HCT116 (cell line): ENCODE measurements around the gene RASL10B. TPM values are rescaled to one million over a fixed set of nuclear protein-coding genes. Genes with fewer than 3 reads are reported as not detected.

Source experiments
- ATAC-seq: fragments of 200-7000 bp; cut with Tn5 transposase; 2 replicates; pipeline ENCODE4 v1.9.1; 2020; ENCODE audit warnings: mild to moderate bottlenecking, moderate library complexity
- BruUV-seq: library from RNA; stranded (reverse); fragments of 400-500 nt; replicated peaks from 2 replicates; lab custom pipeline; 2021; lab: Mats Ljungman, UMichigan
- CTCF ChIA-PET: fragments of 300-600 bp; sonication (Branson Sonifier 250); formaldehyde crosslinking; loops from one replicate; lab custom pipeline; 2021; ENCODE audit warnings: antibody characterized with exemption; lab: Charles Lee
- POLR2A ChIA-PET: fragments of 300-600, 350-600 bp; sonication (Branson Sonifier 250); formaldehyde crosslinking; loops from one replicate; lab custom pipeline; 2021; ENCODE audit warnings: antibody characterized with exemption; lab: Charles Lee
- RAD21 ChIA-PET, 2 experiments: fragments of 300-600 bp; sonication (Branson Sonifier 250); formaldehyde crosslinking; loops; one replicate each; lab custom pipeline; 2023; ENCODE audit warnings: low total read pairs in 2 of 2; ENCODE audit not compliant: uncharacterized antibody in 2 of 2, unreplicated experiment in 2 of 2, low non-redundant PET in 1 of 2; lab: Charles Lee
- DNase-seq: peaks from one replicate; pipeline ENCODE4 v3.0.0-alpha.2; 2010; ENCODE audit warnings: low read depth, low spot score
- H2AFZ ChIP-seq: fragments of 200-600 bp; shearing (Covaris generic), sonication (generic); 2 replicates; pipeline ENCODE4 v1.6.1; 2017; ENCODE audit warnings: low read depth, mixed run types, mixed read lengths, antibody characterized with exemption, low read length; ENCODE audit not compliant: poor library complexity, severe bottlenecking
- H3K27ac ChIP-seq: 2 replicates; pipeline ENCODE4 v1.5.1; 2012; ENCODE audit warnings: low read depth, low read length
- H3K27me3 ChIP-seq: fragments of 200-600 bp; sonication (generic); 2 replicates; pipeline ENCODE4 v1.6.1; 2016; ENCODE audit warnings: mixed run types, low read length, mixed read lengths; ENCODE audit not compliant: insufficient read depth
- H3K36me3 ChIP-seq, 2 experiments: fragments of 200-500 bp in 1 of 2; fragments of 200-600 bp in 1 of 2; sonication (Bioruptor generic) in 1 of 2; sonication (generic) in 1 of 2; 2 replicates each; pipeline versions ENCODE4 v1.5.1 to v1.6.1; 2014 to 2016; ENCODE audit warnings: low read length in 2 of 2, inconsistent platforms in 1 of 2, mixed read lengths in 1 of 2, mixed run types in 1 of 2; ENCODE audit not compliant: insufficient read depth in 2 of 2, control insufficient read depth in 1 of 2
- H3K4me1 ChIP-seq, 2 experiments: fragments of 200-600 bp in 1 of 2; sonication (generic) in 1 of 2; 2 replicates each; pipeline versions ENCODE4 v1.5.1 to v1.6.1; 2012 to 2017; ENCODE audit warnings: low read length in 2 of 2, inconsistent platforms in 1 of 2, mild to moderate bottlenecking in 1 of 2, mixed read lengths in 1 of 2, mixed run types in 1 of 2, moderate library complexity in 1 of 2; ENCODE audit not compliant: insufficient read depth in 2 of 2, control insufficient read depth in 1 of 2
- H3K4me2 ChIP-seq: fragments of 200-600 bp; sonication (generic); 2 replicates; pipeline ENCODE4 v1.6.1; 2017; ENCODE audit warnings: mixed run types, low read length, mixed read lengths
- H3K4me3 ChIP-seq, 2 experiments: fragments of 200-600 bp in 1 of 2; sonication (generic) in 1 of 2; replicated peaks in 1 of 2; 2 replicates each; pipeline ENCODE4 v1.5.1; 2011 to 2016; ENCODE audit warnings: low read length in 2 of 2, control low read depth in 1 of 2, low read depth in 1 of 2, mild to moderate bottlenecking in 1 of 2, mixed read lengths in 1 of 2, mixed run types in 1 of 2
- H3K79me2 ChIP-seq: fragments of 200-600 bp; sonication (generic); 2 replicates; pipeline ENCODE4 v1.6.1; 2017; ENCODE audit warnings: mild to moderate bottlenecking, mixed run types, low read length, moderate library complexity, mixed read lengths; ENCODE audit not compliant: insufficient read depth
- H3K9ac ChIP-seq: fragments of 200-600 bp; sonication (generic); 2 replicates; pipeline ENCODE4 v1.6.1; 2016; ENCODE audit warnings: low read length, mixed read lengths
- H3K9me2 ChIP-seq: fragments of 200-600 bp; sonication (generic), shearing (Covaris generic); 2 replicates; pipeline ENCODE4 v1.6.1; 2017; ENCODE audit warnings: mixed run types, mild to moderate bottlenecking, moderate library complexity; ENCODE audit not compliant: insufficient read depth
- H3K9me3 ChIP-seq, 2 experiments: fragments of 200-500 bp in 1 of 2; fragments of 200-600 bp in 1 of 2; sonication (Bioruptor generic) in 1 of 2; sonication (generic) in 1 of 2; 2 replicates each; pipeline ENCODE4 v1.6.1; 2014 to 2017; ENCODE audit warnings: low read length in 2 of 2, mixed read lengths in 2 of 2, inconsistent platforms in 1 of 2, low read depth in 1 of 2, mild to moderate bottlenecking in 1 of 2, mixed run types in 1 of 2, moderate library complexity in 1 of 2; ENCODE audit not compliant: control insufficient read depth in 1 of 2, insufficient read depth in 1 of 2
- H4K20me1 ChIP-seq: fragments of 200-600 bp; sonication (generic), shearing (Covaris generic); 2 replicates; pipeline ENCODE4 v1.6.1; 2017; ENCODE audit warnings: mixed run types, mild to moderate bottlenecking, moderate library complexity; ENCODE audit not compliant: insufficient read depth
- RAD21 ChIP-seq: IDR thresholded peaks from 2 replicates; pipeline ENCODE4 v1.6.1; 2012; ENCODE audit warnings: low read depth, mild to moderate bottlenecking
- ZFX ChIP-seq: fragments of 450-650 bp; IDR thresholded peaks from 2 replicates; pipeline ENCODE4 v1.6.1; 2017
- intact Hi-C: fragments of 100-400 bp; cut with micrococcal nuclease; formaldehyde crosslinking; loops from 2 replicates; pipeline ENCODE4 v1.10.0; 2022
- total RNA-seq: library from RNA; stranded (reverse); gene quantifications from one replicate; pipeline ENCODE4 v1.2.1, GENCODE V29; 2021; ENCODE audit not compliant: unreplicated experiment

The RASL10B gene
- total RNA-seq, 1 experiment from 2014 or later = 0.15 TPM

DNA sequence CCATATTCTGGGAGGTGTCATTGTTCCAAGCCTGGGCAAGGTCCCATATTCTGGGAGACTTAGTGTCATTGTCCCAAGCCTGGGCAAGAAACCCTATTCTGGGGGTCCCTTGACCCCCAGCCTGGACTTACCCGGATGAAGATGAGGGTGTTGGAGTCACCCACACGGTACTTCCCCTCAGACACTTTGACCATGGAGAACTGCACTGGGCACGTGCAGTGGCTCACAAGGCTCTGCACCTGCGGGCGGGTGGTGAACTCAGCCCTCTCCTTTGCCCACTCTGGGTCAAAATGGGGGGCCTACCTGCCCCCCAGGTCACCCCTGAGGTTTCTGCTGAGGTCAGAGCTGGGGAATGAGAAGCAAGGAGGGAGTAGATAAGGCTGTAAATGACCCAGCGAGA is 17.5 kb downstream of the RASL10B start:
- Histone ChIP-seq H2AFZ (no peak overlapping the region), H3K9ac (no peak overlapping the region), H3K79me2 (no peaks in the 10 kb centered on the region), H3K36me3 (no peaks in the 10 kb centered on the region), H3K4me2 (no peak overlapping the region), H3K9me3 (no peaks in the 10 kb centered on the region), H3K27ac (no peak overlapping the region), H3K9me2 (no peaks in the 10 kb centered on the region), H3K27me3 (peaks cover 4% of the 10 kb centered on the region; the same call in 1 of the 2 replicates), H4K20me1 (no peaks in the 10 kb centered on the region), H3K4me1 (no peaks in the 10 kb centered on the region), H3K4me3 (no peak overlapping the region)
- BruUV-seq = no TSS peak
- ChIA-PET CTCF (interaction anchor here (1.0 kb wide), 1 partner anchor 195 kb away, joined by 4 read pairs; no protein-coding TSS in a partner anchor), RAD21 (interaction anchor here in 1 of 2 experiments (0.6 kb wide), 1 partner anchor 134 kb away, joined by 5 read pairs; no protein-coding TSS in a partner anchor), POLR2A (no interaction called here)
- ATAC-seq (no peak), DNase-seq (no peak)
- TF ChIP-seq ZFX (0 out of 2 replicates have a peak, but pooled peaks have one; percentile 8), RAD21 (no peak)
- intact Hi-C loops = loop anchor here (5.0 to 10.0 kb wide), 5 partner anchors 437 to 1324 kb away; no protein-coding TSS in a partner anchor

DNA sequence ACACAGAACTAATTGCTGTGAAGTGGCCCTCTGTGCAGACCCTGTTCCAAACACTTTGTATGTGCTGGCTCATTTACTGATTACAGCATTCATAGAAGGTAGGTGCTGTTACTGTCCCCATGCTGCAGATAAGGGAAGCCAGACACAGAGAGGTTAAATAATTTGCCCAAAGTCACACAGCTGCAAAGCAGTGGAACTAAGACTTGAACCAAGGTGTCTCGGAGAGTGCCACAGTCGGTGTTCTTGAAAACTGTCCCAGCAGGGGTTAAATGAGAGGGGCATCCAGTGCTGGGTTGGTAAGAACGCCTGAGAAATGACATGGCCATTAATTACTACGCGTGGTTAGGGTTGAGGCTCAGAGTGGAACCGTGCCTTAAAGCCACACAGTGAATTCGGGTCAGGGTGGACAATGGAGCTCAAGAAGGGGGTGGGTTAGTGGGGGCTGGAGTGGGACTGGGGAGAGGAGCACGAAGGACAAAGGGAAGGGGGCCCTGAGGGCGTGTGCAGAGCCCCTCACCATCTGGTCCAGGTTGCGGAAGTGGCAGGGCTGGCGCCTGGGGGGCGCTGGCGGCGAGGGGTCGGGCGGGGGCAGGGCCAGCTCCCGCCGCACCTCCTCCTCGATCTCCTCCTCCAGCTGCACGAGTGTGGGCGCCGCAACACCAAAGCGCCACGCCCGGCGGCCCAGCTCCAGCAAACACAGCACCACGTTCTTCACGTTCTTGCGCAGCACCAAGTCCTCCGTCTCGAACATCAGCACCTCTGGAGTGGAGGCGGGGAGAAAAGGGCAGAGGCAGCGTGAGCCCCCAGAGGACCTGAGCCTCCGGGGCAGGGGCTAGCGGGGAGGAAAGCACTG is 18.3 kb downstream of the RASL10B start:
- intact Hi-C loops = loop anchor here (5.0 to 10.0 kb wide), 5 partner anchors 437 to 1325 kb away; no protein-coding TSS in a partner anchor
- Histone ChIP-seq H3K4me1 (no peaks in the 10 kb centered on the region), H3K4me3 (no peak overlapping the region), H3K4me2 (no peak overlapping the region), H3K27me3 (peaks cover 4% of the 10 kb centered on the region; the same call in 1 of the 2 replicates), H3K36me3 (no peaks in the 10 kb centered on the region), H4K20me1 (no peaks in the 10 kb centered on the region), H3K27ac (no peak overlapping the region), H3K9me2 (no peaks in the 10 kb centered on the region), H3K9ac (no peak overlapping the region), H2AFZ (no peak overlapping the region), H3K9me3 (no peaks in the 10 kb centered on the region), H3K79me2 (no peaks in the 10 kb centered on the region)
- no TSS peak for BruUV-seq
- ChIA-PET CTCF (interaction anchor here (1.0 to 1.5 kb wide), 2 partner anchors 14 to 196 kb away, joined by 3 to 4 read pairs; no protein-coding TSS in a partner anchor), RAD21 (no interaction called here), POLR2A (interaction anchor here (0.5 kb wide), 1 partner anchor 83 kb away, joined by 5 read pairs; no protein-coding TSS in a partner anchor)
- DNase-seq (no peak), ATAC-seq (no peak)
- no peak for TF ChIP-seq ZFX
